HepG2 (cell line): ENCODE data around the gene EVC. TPM values are rescaled to one million over a fixed set of nuclear protein-coding genes. Genes with fewer than 3 reads are reported as not detected.

Source experiments
- ATAC-seq: fragments of 200-7000 bp; cut with Tn5 transposase; 3 replicates; pipeline ENCODE4 v1.9.1; 2020; ENCODE audit warnings: mild to moderate bottlenecking, moderate library complexity
- BruUV-seq: library from RNA; stranded (reverse); fragments of 400-500 nt; replicated peaks from 2 replicates; lab custom pipeline; 2021; lab: Mats Ljungman, UMichigan
- CTCF ChIA-PET: fragments of 300-600 bp; formaldehyde crosslinking; extraction: SDS; loops from one replicate; lab custom pipeline; 2021; ENCODE audit warnings: low total read pairs, inconsistent platforms, low intra/inter-chr PET ratio; lab: Yijun Ruan, JAX
- POLR2A ChIA-PET: fragments of 350-600 bp; sonication (Branson Sonifier 250); formaldehyde crosslinking; loops from one replicate; lab custom pipeline; 2020; ENCODE audit warnings: antibody characterized with exemption, inconsistent platforms; lab: Yijun Ruan, JAX
- DNase-seq: peaks from one replicate; pipeline ENCODE4 v3.0.0-alpha.2; 2015; ENCODE audit warnings: low spot score
- FAIRE-seq: peaks from 3 replicates; lab custom pipeline; 2011; peaks lifted over from hg19 to GRCh38; lab: Jason Lieb, UNC
- H2AFZ ChIP-seq: one replicate; pipeline ENCODE4 v1.6.1; 2011; ENCODE audit warnings: low read length, inconsistent platforms
- H3K27ac ChIP-seq: fragments of 300-600 bp; 3 replicates; pipeline ENCODE4 v1.8.0; 2011; ENCODE audit warnings: mixed run types, mild to moderate bottlenecking, mixed read lengths, low read length, inconsistent platforms; ENCODE audit not compliant: insufficient read depth; ENCODE audit errors: extremely low read length
- H3K27me3 ChIP-seq, 2 experiments: fragments of 200-600 bp in 1 of 2; 2 replicates in 1 of 2; 3 replicates in 1 of 2; pipeline versions ENCODE4 v1.6.0 to v1.8.0; 2011; ENCODE audit warnings: low read length in 2 of 2, mild to moderate bottlenecking in 2 of 2, moderate library complexity in 2 of 2, inconsistent platforms in 1 of 2; ENCODE audit not compliant: insufficient read depth in 2 of 2, control insufficient read depth in 1 of 2
- H3K36me3 ChIP-seq, 2 experiments: fragments of 200-600 bp in 1 of 2; replicated peaks in 1 of 2; 2 replicates in 1 of 2; 3 replicates in 1 of 2; pipeline versions ENCODE4 v1.5.1 to v1.8.0; 2011; ENCODE audit warnings: low read length in 2 of 2, inconsistent platforms in 1 of 2; ENCODE audit not compliant: insufficient read depth in 2 of 2, control insufficient read depth in 1 of 2
- H3K4me1 ChIP-seq: 2 replicates; pipeline ENCODE4 v1.5.1; 2012; ENCODE audit warnings: low read length, inconsistent platforms; ENCODE audit not compliant: insufficient read depth
- H3K4me2 ChIP-seq: 2 replicates; pipeline ENCODE4 v1.6.0; 2011; ENCODE audit warnings: low read depth, low read length, inconsistent platforms
- H3K4me3 ChIP-seq, 3 experiments: fragments of 200-600 bp in 1 of 3; sonication (generic), shearing (Covaris generic) in 1 of 3; replicated peaks in 1 of 3; 2 replicates each; pipeline ENCODE4 v1.5.1; 2011 to 2016; ENCODE audit warnings: low read length in 3 of 3, inconsistent platforms in 2 of 3, low read depth in 2 of 3, mild to moderate bottlenecking in 2 of 3, control low read depth in 1 of 3, mixed read lengths in 1 of 3; ENCODE audit not compliant: insufficient read depth in 1 of 3
- H3K79me2 ChIP-seq: one replicate; pipeline ENCODE4 v1.6.1; 2011; ENCODE audit warnings: low read length, inconsistent platforms; ENCODE audit not compliant: insufficient read depth
- H3K9ac ChIP-seq: 2 replicates; pipeline ENCODE4 v1.6.0; 2011; ENCODE audit warnings: mild to moderate bottlenecking, low read depth, low read length, inconsistent platforms; ENCODE audit not compliant: insufficient read depth
- H3K9me3 ChIP-seq: 2 replicates; pipeline ENCODE4 v1.5.1; 2012; ENCODE audit warnings: mild to moderate bottlenecking, low read length
- H4K20me1 ChIP-seq: 2 replicates; pipeline ENCODE4 v1.6.0; 2011; ENCODE audit warnings: inconsistent platforms, mild to moderate bottlenecking, low read length, moderate library complexity; ENCODE audit not compliant: insufficient read depth
- AGO1 ChIP-seq: fragments of 200-400 bp; formaldehyde crosslinking; IDR thresholded peaks from 2 replicates; pipeline ENCODE4 v1.6.1; 2017; ENCODE audit warnings: mild to moderate bottlenecking, low read depth, low read length, moderate library complexity; ENCODE audit not compliant: poor library complexity, severe bottlenecking
- AHR ChIP-seq: IDR thresholded peaks from 2 replicates; pipeline ENCODE4 v1.6.1; 2018; ENCODE audit warnings: missing genetic modification reagents, missing compliant biosample characterization
- CC2D1A ChIP-seq: sonication (generic); formaldehyde crosslinking; IDR thresholded peaks from 2 replicates; pipeline ENCODE4 v1.8.1; 2023; ENCODE audit warnings: mild to moderate bottlenecking, missing genetic modification reagents
- KLF15 ChIP-seq: sonication (generic); formaldehyde crosslinking; IDR thresholded peaks from 2 replicates; pipeline ENCODE4 v1.8.1; 2023; ENCODE audit warnings: borderline replicate concordance, mild to moderate bottlenecking, inconsistent platforms, missing genetic modification reagents, mixed read lengths
- MAFF ChIP-seq: IDR thresholded peaks from 2 replicates; pipeline ENCODE4 v1.6.1; 2011; ENCODE audit warnings: low read depth, low read length, improper control_type of control experiment
- MYNN ChIP-seq: sonication (generic); formaldehyde crosslinking; IDR thresholded peaks from 2 replicates; pipeline ENCODE4 v1.4.0; 2020; ENCODE audit warnings: mild to moderate bottlenecking, low read depth, missing genetic modification reagents
- UBTF ChIP-seq: sonication (generic); formaldehyde crosslinking; IDR thresholded peaks from 2 replicates; pipeline ENCODE4 v1.4.0; 2020; ENCODE audit warnings: mild to moderate bottlenecking, missing genetic modification reagents
- ZBTB39 ChIP-seq: sonication (generic); formaldehyde crosslinking; IDR thresholded peaks from 2 replicates; pipeline ENCODE4 v1.5.0; 2020; ENCODE audit warnings: missing genetic modification reagents
- ZKSCAN8 ChIP-seq: IDR thresholded peaks from 2 replicates; pipeline ENCODE4 v1.6.1; 2016; ENCODE audit warnings: borderline replicate concordance, missing genetic modification reagents, missing compliant biosample characterization
- ZNF205 ChIP-seq: IDR thresholded peaks from 2 replicates; pipeline ENCODE4 v1.6.1; 2018; ENCODE audit warnings: missing biosample characterization, missing genetic modification reagents
- ZNF501 ChIP-seq: sonication (generic); formaldehyde crosslinking; IDR thresholded peaks from 2 replicates; pipeline ENCODE4 v1.5.1; 2020; ENCODE audit warnings: mild to moderate bottlenecking, moderate library complexity, missing genetic modification reagents
- WGBS: methylation state at CpG from one replicate; pipeline ENCODE4 v1.1.6; 2017; ENCODE audit warnings: low lambda C conversion rate; 5-methylcytosine and 5-hydroxymethylcytosine counted together
- in situ Hi-C: cut with HindIII; loops from 2 replicates; pipeline ENCODE4 v1.10.0; 2017; ENCODE audit warnings: low pct_unique_long_range_greater_than_20kb; ENCODE audit not compliant: extremely low pct_ligation_motif_present
- intact Hi-C: fragments of 100-400 bp; cut with micrococcal nuclease; formaldehyde crosslinking; loops from one replicate; pipeline ENCODE4 v1.10.0; 2022; ENCODE audit not compliant: unreplicated experiment
- polyA plus RNA-seq, 8 experiments: library from polyadenylated mRNA; depleted of rRNA in 3 of 8; stranded (reverse) in 7 of 8; unstranded in 1 of 8; fragments of >200 nt; fragmentation: Illumina TruSeq in 4 of 8; extraction: Trizol in 4 of 8; gene quantifications; 2 replicates each; pipeline versions ENCODE4 v1.2.1 to v1.2.3, GENCODE V29; 2011 to 2016; ENCODE audit warnings: low read depth in 4 of 8, missing spikeins in 1 of 8, mixed read lengths in 1 of 8; ENCODE audit not compliant: insufficient read depth in 1 of 8
- total RNA-seq, 5 experiments: library from RNA; depleted of rRNA; stranded (reverse); fragments of >200 nt; fragmentation: Illumina TruSeq; extraction: Trizol; gene quantifications; 2 replicates each; pipeline ENCODE4 v1.2.3, GENCODE V29; 2016; ENCODE audit warnings: low read depth in 1 of 5
- TF ChIP-seq, protein P1 (sequence below): IDR thresholded peaks from 2 replicates; pipeline ENCODE4 v1.6.1; 2016; ENCODE audit warnings: missing biosample characterization, missing genetic modification reagents, low read depth
- TF ChIP-seq, protein P2 (sequence below): sonication (generic); formaldehyde crosslinking; IDR thresholded peaks from 2 replicates; pipeline ENCODE4 v1.4.0; 2020; ENCODE audit warnings: missing genetic modification reagents
- TF ChIP-seq, protein P3 (sequence below): fragments of 450-650 bp; IDR thresholded peaks from 2 replicates; pipeline ENCODE4 v1.6.1; 2016

Gene EVC
- total and polyA plus RNA-seq, 2 of the 13 experiments (the other 11 are each of a cell fraction or from before 2014, with no cell fraction given) = 3.1 to 4.9 TPM

DNA sequence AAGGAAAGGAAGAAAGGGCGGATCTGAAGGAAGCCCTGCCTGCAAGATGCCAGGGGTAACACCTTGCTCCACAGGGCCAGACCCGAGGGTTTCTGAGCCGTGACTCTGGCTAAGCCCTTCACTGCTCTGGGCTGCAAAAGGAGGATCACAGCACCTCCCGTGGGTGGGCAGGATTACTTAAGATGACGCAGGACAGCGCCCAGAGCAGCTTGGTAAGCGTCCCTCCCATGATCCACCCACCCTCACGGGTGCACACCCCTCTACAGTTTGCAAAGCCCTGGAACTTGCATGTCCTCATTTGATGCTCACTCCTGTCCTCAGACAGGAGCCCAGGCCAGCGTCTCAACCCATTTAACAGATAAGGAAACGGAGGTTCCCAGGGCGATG, 117.0 kb downstream of the EVC start (continued):
- TF ChIP-seq UBTF (no peak), AGO1 (no peak), MYNN (CRISPR knock-in tag) (no peak), ZKSCAN8 (CRISPR knock-in tag) (no peak), CC2D1A (CRISPR knock-in tag) (no peak)

GRCh38 chr4:5836943-5837342, 125.9 kb downstream of the EVC start:
- WGBS = 0% methylated on average over 2 of the region's 3 CpGs
- ATAC-seq = peak; percentile 52
- Histone ChIP-seq H3K79me2 (no peaks in the 10 kb centered on the region), H4K20me1 (no peaks in the 10 kb centered on the region), H3K9me3 (no peaks in the 10 kb centered on the region), H3K36me3 (no peaks in the 10 kb centered on the region), H3K9ac (no peak overlapping the region), H3K4me3 (no peak overlapping the region), H3K27ac (no peak overlapping the region), H3K27me3 (0 out of 5 replicates have a peak, but pooled peaks cover 0 to 3% of the 10 kb centered on the region in 2 experiments), H2AFZ (no peak overlapping the region), H3K4me2 (no peak overlapping the region), H3K4me1 (no peaks in the 10 kb centered on the region)
- in situ Hi-C loops = no loop called here
- BruUV-seq = no TSS peak
- DNase-seq = peak; percentile 46
- intact Hi-C loops = no loop called here
- no peak for FAIRE-seq
- CTCF ChIA-PET = no interaction called here
- POLR2A ChIA-PET = no interaction called here
- TF ChIP-seq, protein P1, sequence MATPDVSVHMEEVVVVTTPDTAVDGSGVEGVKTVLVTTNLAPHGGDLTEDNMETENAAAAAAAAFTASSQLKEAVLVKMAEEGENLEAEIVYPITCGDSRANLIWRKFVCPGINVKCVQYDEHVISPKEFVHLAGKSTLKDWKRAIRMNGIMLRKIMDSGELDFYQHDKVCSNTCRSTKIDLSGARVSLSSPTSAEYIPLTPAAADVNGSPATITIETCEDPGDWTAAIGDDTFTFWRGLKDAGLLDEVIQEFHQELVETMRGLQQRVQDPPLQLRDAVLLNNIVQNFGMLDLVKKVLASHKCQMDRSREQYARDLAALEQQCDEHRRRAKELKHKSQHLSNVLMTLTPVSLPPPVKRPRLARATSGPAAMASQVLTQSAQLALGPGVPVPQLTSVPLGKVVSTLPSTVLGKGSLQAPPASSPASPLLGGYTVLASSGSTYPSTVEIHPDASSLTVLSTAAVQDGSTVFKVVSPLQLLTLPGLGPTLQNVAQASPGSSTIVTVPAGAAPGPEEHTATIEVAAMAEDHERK (CRISPR knock-in tag) = no peak
- no peak for TF ChIP-seq ZNF205 (CRISPR knock-in tag)
- TF ChIP-seq KLF15 = no peak
- TF ChIP-seq, protein P2, sequence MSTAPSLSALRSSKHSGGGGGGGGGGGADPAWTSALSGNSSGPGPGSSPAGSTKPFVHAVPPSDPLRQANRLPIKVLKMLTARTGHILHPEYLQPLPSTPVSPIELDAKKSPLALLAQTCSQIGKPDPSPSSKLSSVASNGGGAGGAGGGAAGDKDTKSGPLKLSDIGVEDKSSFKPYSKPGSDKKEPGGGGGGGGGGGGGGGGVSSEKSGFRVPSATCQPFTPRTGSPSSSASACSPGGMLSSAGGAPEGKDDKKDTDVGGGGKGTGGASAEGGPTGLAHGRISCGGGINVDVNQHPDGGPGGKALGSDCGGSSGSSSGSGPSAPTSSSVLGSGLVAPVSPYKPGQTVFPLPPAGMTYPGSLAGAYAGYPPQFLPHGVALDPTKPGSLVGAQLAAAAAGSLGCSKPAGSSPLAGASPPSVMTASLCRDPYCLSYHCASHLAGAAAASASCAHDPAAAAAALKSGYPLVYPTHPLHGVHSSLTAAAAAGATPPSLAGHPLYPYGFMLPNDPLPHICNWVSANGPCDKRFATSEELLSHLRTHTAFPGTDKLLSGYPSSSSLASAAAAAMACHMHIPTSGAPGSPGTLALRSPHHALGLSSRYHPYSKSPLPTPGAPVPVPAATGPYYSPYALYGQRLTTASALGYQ (CRISPR knock-in tag) = no peak
- TF ChIP-seq AHR (CRISPR knock-in tag) = no peak
- TF ChIP-seq, protein P3, sequence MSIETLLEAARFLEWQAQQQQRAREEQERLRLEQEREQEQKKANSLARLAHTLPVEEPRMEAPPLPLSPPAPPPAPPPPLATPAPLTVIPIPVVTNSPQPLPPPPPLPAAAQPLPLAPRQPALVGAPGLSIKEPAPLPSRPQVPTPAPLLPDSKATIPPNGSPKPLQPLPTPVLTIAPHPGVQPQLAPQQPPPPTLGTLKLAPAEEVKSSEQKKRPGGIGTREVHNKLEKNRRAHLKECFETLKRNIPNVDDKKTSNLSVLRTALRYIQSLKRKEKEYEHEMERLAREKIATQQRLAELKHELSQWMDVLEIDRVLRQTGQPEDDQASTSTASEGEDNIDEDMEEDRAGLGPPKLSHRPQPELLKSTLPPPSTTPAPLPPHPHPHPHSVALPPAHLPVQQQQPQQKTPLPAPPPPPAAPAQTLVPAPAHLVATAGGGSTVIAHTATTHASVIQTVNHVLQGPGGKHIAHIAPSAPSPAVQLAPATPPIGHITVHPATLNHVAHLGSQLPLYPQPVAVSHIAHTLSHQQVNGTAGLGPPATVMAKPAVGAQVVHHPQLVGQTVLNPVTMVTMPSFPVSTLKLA = peak; percentile 56
- TF ChIP-seq ZBTB39 (CRISPR knock-in tag) = no peak
- 0 out of 2 replicates have a peak, but pooled peaks have one; percentile 27 for TF ChIP-seq MAFF
- TF ChIP-seq ZNF501 (CRISPR knock-in tag) = no peak
